ENCODE data around the gene LRMDA. TPM values are rescaled to one million over a fixed set of nuclear protein-coding genes. Genes with fewer than 3 reads are reported as not detected.

LRMDA gene
- total and polyA plus RNA-seq, 3 experiments from 2014 or later: not detected

DNA sequence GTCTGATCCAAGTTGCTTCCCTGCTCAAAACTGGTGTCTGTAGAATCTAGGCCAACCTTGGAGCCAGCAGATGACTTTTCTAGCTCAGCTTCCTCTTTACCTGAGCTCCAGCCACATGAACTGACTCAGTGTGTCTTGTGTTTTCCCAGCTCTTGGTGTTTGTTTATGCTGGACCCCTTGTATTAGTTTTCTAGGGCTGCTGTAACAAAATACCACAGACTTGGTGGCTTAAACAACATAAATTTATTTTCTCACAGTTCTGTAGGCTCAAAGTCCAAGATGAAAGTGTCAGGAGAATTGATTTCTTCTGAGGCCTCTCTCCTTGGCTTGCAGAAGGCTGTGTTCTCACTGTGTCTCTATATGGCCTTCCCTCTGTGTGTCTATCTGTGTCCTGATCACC lies 45.1 kb downstream of the LRMDA start:
- Histone ChIP-seq H3K4me3 (ENCODE audit: low read length) (no peak overlapping the region), H3K27ac (ENCODE audit: low read depth, low read length) (no peak overlapping the region), H3K36me3 (ENCODE audit: insufficient read depth, low read length) (no peaks in the 10 kb centered on the region), H3K27me3 (ENCODE audit: insufficient read depth, low read length, poor library complexity, severe bottlenecking) (no peaks in the 10 kb centered on the region), H3K4me1 (ENCODE audit: insufficient read depth, low read length) (no peaks in the 10 kb centered on the region), H3K9me3 (ENCODE audit: low read length) (no peaks in the 10 kb centered on the region)
- no peaks in the 10 kb centered on the region for H3K4me1 Mint-ChIP-seq
- ChIA-PET POLR2A (no interaction called here), CTCF (no interaction called here)
- peaks cover 14 to 18% of the 10 kb centered on the region in 2 donors for H3K27me3 Mint-ChIP-seq
- H3K9me3 Mint-ChIP-seq: peaks cover 0 to 2% (median 0%) of the 10 kb centered on the region in 5 donors
- H3K36me3 Mint-ChIP-seq: no peaks in the 10 kb centered on the region
- no peak overlapping the region for H3K27ac Mint-ChIP-seq
- no peak overlapping the region for H3K4me3 Mint-ChIP-seq
- no peak for DNase-seq

GRCh38 chr10:75476985-75477384 lies 45.6 kb downstream of the LRMDA start:
- CTCF ChIA-PET: no interaction called here
- Mint-ChIP-seq H3K4me3 (no peak overlapping the region), H3K4me1 (no peaks in the 10 kb centered on the region), H3K27ac (no peak overlapping the region), H3K9me3 (peaks cover 0 to 2% (median 0%) of the 10 kb centered on the region in 5 donors), H3K27me3 (peaks cover 11 to 18% of the 10 kb centered on the region in 2 donors), H3K36me3 (no peaks in the 10 kb centered on the region)
- H3K4me3 ChIP-seq (ENCODE audit: low read length): no peak overlapping the region
- POLR2A ChIA-PET: no interaction called here
- H3K27ac ChIP-seq (ENCODE audit: low read depth, low read length): no peak overlapping the region
- no peaks in the 10 kb centered on the region for H3K27me3 ChIP-seq (ENCODE audit: insufficient read depth, low read length, poor library complexity, severe bottlenecking)
- no peak for DNase-seq
- H3K9me3 ChIP-seq (ENCODE audit: low read length): no peaks in the 10 kb centered on the region
- no peaks in the 10 kb centered on the region for H3K4me1 ChIP-seq (ENCODE audit: insufficient read depth, low read length)
- no peaks in the 10 kb centered on the region for H3K36me3 ChIP-seq (ENCODE audit: insufficient read depth, low read length)

DNA sequence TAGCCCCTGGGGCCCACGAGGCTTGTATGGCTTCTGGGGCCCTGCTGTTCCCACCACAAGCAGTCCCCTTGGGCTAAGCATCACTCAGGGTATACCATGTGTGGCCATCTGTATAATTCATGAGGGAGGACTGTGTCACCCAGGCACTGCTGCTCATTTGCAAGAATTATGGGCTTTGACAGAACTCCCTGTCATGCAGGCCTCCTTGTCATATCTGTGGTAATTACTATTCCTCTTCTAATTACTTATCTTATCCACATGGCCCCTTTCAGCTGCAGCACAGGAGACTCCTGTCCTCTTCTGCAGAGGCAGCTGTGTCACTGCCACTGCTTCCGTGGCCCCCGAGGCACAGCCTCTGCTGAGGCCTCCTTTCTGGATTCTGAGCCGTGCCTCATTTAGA lies 46.3 kb downstream of the LRMDA start:
- H3K4me3 ChIP-seq (ENCODE audit: low read length): no peak overlapping the region
- CTCF ChIA-PET: no interaction called here
- no peaks in the 10 kb centered on the region for H3K4me1 ChIP-seq (ENCODE audit: insufficient read depth, low read length)
- no peaks in the 10 kb centered on the region for H3K27me3 ChIP-seq (ENCODE audit: insufficient read depth, low read length, poor library complexity, severe bottlenecking)
- Mint-ChIP-seq H3K4me1 (no peaks in the 10 kb centered on the region), H3K9me3 (peaks cover 0 to 2% (median 0%) of the 10 kb centered on the region in 5 donors), H3K27me3 (peaks cover 11 to 18% of the 10 kb centered on the region in 2 donors), H3K4me3 (no peak overlapping the region), H3K36me3 (no peaks in the 10 kb centered on the region), H3K27ac (no peak overlapping the region)
- DNase-seq: no peak
- POLR2A ChIA-PET: no interaction called here
- no peaks in the 10 kb centered on the region for H3K9me3 ChIP-seq (ENCODE audit: low read length)
- H3K36me3 ChIP-seq (ENCODE audit: insufficient read depth, low read length): no peaks in the 10 kb centered on the region
- no peak overlapping the region for H3K27ac ChIP-seq (ENCODE audit: low read depth, low read length)

- Mint-ChIP-seq H3K9me3 (peaks cover 0 to 2% (median 0%) of the 10 kb centered on the region in 5 donors), H3K4me3 (no peak overlapping the region), H3K27me3 (peaks cover 6 to 13% of the 10 kb centered on the region in 2 donors), H3K36me3 (no peaks in the 10 kb centered on the region), H3K27ac (no peak overlapping the region), H3K4me1 (no peaks in the 10 kb centered on the region)
- no peak for DNase-seq
- no peaks in the 10 kb centered on the region for H3K4me1 ChIP-seq (ENCODE audit: insufficient read depth, low read length)
- no peaks in the 10 kb centered on the region for H3K27me3 ChIP-seq (ENCODE audit: insufficient read depth, low read length, poor library complexity, severe bottlenecking)
- no peaks in the 10 kb centered on the region for H3K36me3 ChIP-seq (ENCODE audit: insufficient read depth, low read length)
- H3K9me3 ChIP-seq (ENCODE audit: low read length): no peaks in the 10 kb centered on the region
- CTCF ChIA-PET: no interaction called here
- POLR2A ChIA-PET: no interaction called here
- no peak overlapping the region for H3K4me3 ChIP-seq (ENCODE audit: low read length)
- no peak overlapping the region for H3K27ac ChIP-seq (ENCODE audit: low read depth, low read length)
These were observed 49.0 kb downstream of the LRMDA start for GRCh38 chr10:75480374-75480773.

GRCh38 chr10:75483188-75483587 lies 51.8 kb downstream of the LRMDA start:
- H3K4me1 Mint-ChIP-seq: no peaks in the 10 kb centered on the region
- H3K4me1 ChIP-seq (ENCODE audit: insufficient read depth, low read length): no peaks in the 10 kb centered on the region
- no peak for DNase-seq
- H3K9me3 ChIP-seq (ENCODE audit: low read length): no peaks in the 10 kb centered on the region
- H3K27me3 ChIP-seq (ENCODE audit: insufficient read depth, low read length, poor library complexity, severe bottlenecking): no peaks in the 10 kb centered on the region
- CTCF ChIA-PET: no interaction called here
- no peak overlapping the region for H3K4me3 ChIP-seq (ENCODE audit: low read length)
- no peak overlapping the region for H3K4me3 Mint-ChIP-seq
- H3K27ac Mint-ChIP-seq: no peak overlapping the region
- peaks cover 0 to 10% of the 10 kb centered on the region in 2 donors for H3K27me3 Mint-ChIP-seq
- H3K9me3 Mint-ChIP-seq: peaks cover 0 to 2% (median 0%) of the 10 kb centered on the region in 5 donors
- H3K36me3 ChIP-seq (ENCODE audit: insufficient read depth, low read length): no peaks in the 10 kb centered on the region
- peaks cover 0 to 2% (median 0%) of the 10 kb centered on the region in 3 donors for H3K36me3 Mint-ChIP-seq
- POLR2A ChIA-PET: no interaction called here
- no peak overlapping the region for H3K27ac ChIP-seq (ENCODE audit: low read depth, low read length)

GRCh38 chr10:75484717-75485116 lies 53.3 kb downstream of the LRMDA start:
- Mint-ChIP-seq H3K4me1 (no peaks in the 10 kb centered on the region), H3K36me3 (peaks cover 0 to 2% (median 0%) of the 10 kb centered on the region in 3 donors), H3K9me3 (peaks cover 0 to 2% (median 0%) of the 10 kb centered on the region in 5 donors), H3K27ac (no peak overlapping the region), H3K4me3 (no peak overlapping the region), H3K27me3 (peaks cover under 1 to 3% of the 10 kb centered on the region in 2 donors)
- POLR2A ChIA-PET: no interaction called here
- Histone ChIP-seq H3K4me1 (ENCODE audit: insufficient read depth, low read length) (no peaks in the 10 kb centered on the region), H3K36me3 (ENCODE audit: insufficient read depth, low read length) (no peaks in the 10 kb centered on the region), H3K27me3 (ENCODE audit: insufficient read depth, low read length, poor library complexity, severe bottlenecking) (no peaks in the 10 kb centered on the region), H3K9me3 (ENCODE audit: low read length) (no peaks in the 10 kb centered on the region), H3K27ac (ENCODE audit: low read depth, low read length) (no peak overlapping the region), H3K4me3 (ENCODE audit: low read length) (no peak overlapping the region)
- CTCF ChIA-PET: no interaction called here
- no peak for DNase-seq

DNA sequence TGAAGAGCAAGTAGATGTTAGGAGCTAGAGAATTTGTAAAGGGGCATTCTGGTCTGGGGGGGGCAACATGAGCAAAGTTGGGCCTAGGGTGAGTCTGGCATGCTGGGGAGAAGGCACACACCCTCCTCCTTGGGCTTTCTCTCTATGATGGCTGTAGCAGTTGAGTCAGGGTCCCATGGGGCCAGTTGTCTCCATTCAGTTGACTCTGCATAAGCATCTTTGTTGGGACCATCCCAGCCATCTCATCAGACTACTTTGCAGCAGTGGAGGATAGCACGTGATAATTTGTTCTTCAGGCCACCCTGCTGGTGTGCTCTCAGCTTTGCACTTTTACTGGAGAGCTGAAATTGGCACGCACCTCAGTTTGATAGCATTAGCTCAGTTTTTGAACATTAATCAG lies 55.2 kb downstream of the LRMDA start:
- no peak for DNase-seq
- Histone ChIP-seq H3K4me3 (ENCODE audit: low read length) (no peak overlapping the region), H3K4me1 (ENCODE audit: insufficient read depth, low read length) (no peaks in the 10 kb centered on the region), H3K9me3 (ENCODE audit: low read length) (no peaks in the 10 kb centered on the region), H3K36me3 (ENCODE audit: insufficient read depth, low read length) (no peaks in the 10 kb centered on the region), H3K27ac (ENCODE audit: low read depth, low read length) (no peak overlapping the region), H3K27me3 (ENCODE audit: insufficient read depth, low read length, poor library complexity, severe bottlenecking) (no peaks in the 10 kb centered on the region)
- Mint-ChIP-seq H3K9me3 (peaks cover 0 to 2% (median 0%) of the 10 kb centered on the region in 5 donors), H3K27ac (no peak overlapping the region), H3K4me3 (no peak overlapping the region), H3K27me3 (peaks cover 2 to 3% of the 10 kb centered on the region in 2 donors), H3K36me3 (peaks cover 0 to 2% (median 0%) of the 10 kb centered on the region in 3 donors), H3K4me1 (no peaks in the 10 kb centered on the region)
- ChIA-PET POLR2A (no interaction called here), CTCF (no interaction called here)

DNA sequence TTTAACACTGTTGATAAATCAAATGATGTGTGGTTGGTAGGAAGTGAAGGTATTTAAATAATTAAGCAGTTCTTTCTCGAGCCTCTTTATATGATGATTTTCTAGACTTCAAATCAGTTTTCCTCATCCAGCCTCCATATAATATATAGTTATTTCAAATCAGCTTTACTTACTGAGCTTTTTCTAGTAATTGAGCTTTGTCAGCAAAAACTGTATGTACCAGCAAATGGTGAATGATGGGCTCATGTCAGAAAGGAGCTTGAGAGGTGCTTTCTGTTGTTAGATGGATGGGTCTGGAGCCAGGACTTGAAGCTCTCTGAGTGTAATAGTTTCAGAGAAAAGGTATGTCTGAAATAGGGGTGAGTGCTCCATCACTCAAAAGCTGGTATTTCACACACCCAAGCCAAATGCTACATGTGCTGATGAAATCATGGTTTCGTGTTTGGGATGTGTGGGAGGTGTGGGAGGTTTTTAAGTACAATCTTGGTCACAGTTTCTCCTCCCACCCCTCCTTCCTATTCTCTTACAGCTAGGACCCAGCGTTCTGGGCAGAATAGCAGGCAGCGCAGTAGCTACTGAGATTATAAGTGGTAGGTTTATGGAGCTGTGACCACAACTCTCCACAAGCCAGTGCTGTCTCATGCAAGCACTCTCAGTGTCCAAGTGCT lies 55.8 kb downstream of the LRMDA start:
- Mint-ChIP-seq H3K36me3 (peaks cover 0 to 2% (median 0%) of the 10 kb centered on the region in 3 donors), H3K9me3 (peaks cover 0 to 2% (median 0%) of the 10 kb centered on the region in 5 donors), H3K4me1 (no peaks in the 10 kb centered on the region), H3K4me3 (no peak overlapping the region), H3K27me3 (peaks cover 2 to 3% of the 10 kb centered on the region in 2 donors), H3K27ac (no peak overlapping the region)
- Histone ChIP-seq H3K4me1 (ENCODE audit: insufficient read depth, low read length) (no peaks in the 10 kb centered on the region), H3K36me3 (ENCODE audit: insufficient read depth, low read length) (no peaks in the 10 kb centered on the region), H3K27ac (ENCODE audit: low read depth, low read length) (no peak overlapping the region), H3K27me3 (ENCODE audit: insufficient read depth, low read length, poor library complexity, severe bottlenecking) (no peaks in the 10 kb centered on the region), H3K4me3 (ENCODE audit: low read length) (no peak overlapping the region), H3K9me3 (ENCODE audit: low read length) (no peaks in the 10 kb centered on the region)
- CTCF ChIA-PET: no interaction called here
- DNase-seq: no peak
- POLR2A ChIA-PET: no interaction called here

Data from CD8-positive, alpha-beta memory T cell (primary cell).